Astrocyte (in vitro differentiated cells and primary cell): ENCODE measurements around the gene NINJ1. TPM values are rescaled to one million over a fixed set of nuclear protein-coding genes. Genes with fewer than 3 reads are reported as not detected.

Source experiments
- DNase-seq: peaks from one replicate; pipeline ENCODE4 v3.0.0-alpha.2; 2010; ENCODE audit warnings: low read depth
- FAIRE-seq: peaks from 2 replicates; lab custom pipeline; 2011; peaks lifted over from hg19 to GRCh38; lab: Jason Lieb, UNC
- H2AFZ ChIP-seq: 2 replicates; pipeline ENCODE4 v1.6.0; 2012; ENCODE audit warnings: low read depth, low read length, inconsistent platforms
- H3K27ac ChIP-seq: 2 replicates; pipeline ENCODE4 v1.5.1; 2011; ENCODE audit warnings: low read depth, low read length, inconsistent platforms
- H3K27me3 ChIP-seq: 2 replicates; pipeline ENCODE4 v1.6.0; 2011; ENCODE audit warnings: low read length, inconsistent platforms; ENCODE audit not compliant: insufficient read depth
- H3K36me3 ChIP-seq: 2 replicates; pipeline ENCODE4 v1.5.1; 2011; ENCODE audit warnings: low read length, inconsistent platforms; ENCODE audit not compliant: insufficient read depth
- H3K4me1 ChIP-seq: 2 replicates; pipeline ENCODE4 v1.5.1; 2011; ENCODE audit warnings: low read length, inconsistent platforms; ENCODE audit not compliant: insufficient read depth
- H3K4me2 ChIP-seq: 2 replicates; pipeline ENCODE4 v1.6.0; 2012; ENCODE audit warnings: low read length, inconsistent platforms
- H3K4me3 ChIP-seq: 2 replicates; pipeline ENCODE4 v1.5.1; 2011; ENCODE audit warnings: low read depth, mild to moderate bottlenecking, low read length, inconsistent platforms; ENCODE audit not compliant: insufficient read depth
- H3K79me2 ChIP-seq: 2 replicates; pipeline ENCODE4 v1.6.0; 2012; ENCODE audit warnings: mild to moderate bottlenecking, low read length, inconsistent platforms; ENCODE audit not compliant: insufficient read depth
- H3K9ac ChIP-seq: 2 replicates; pipeline ENCODE4 v1.6.0; 2012; ENCODE audit warnings: mild to moderate bottlenecking, low read length, inconsistent platforms
- H3K9me3 ChIP-seq: 2 replicates; pipeline ENCODE4 v1.5.1; 2012; ENCODE audit warnings: low read depth, mild to moderate bottlenecking, low read length, inconsistent platforms; ENCODE audit not compliant: insufficient read depth
- H4K20me1 ChIP-seq: 2 replicates; pipeline ENCODE4 v1.6.0; 2012; ENCODE audit warnings: low read length, inconsistent platforms; ENCODE audit not compliant: insufficient read depth
- H3K27ac Mint-ChIP-seq: one replicate; pipeline ENCODE4 v1.8.0; 2021; ENCODE audit warnings: mild to moderate bottlenecking, mixed read lengths; ENCODE audit not compliant: unreplicated experiment
- H3K27me3 Mint-ChIP-seq: one replicate; pipeline ENCODE4 v1.8.0; 2021; ENCODE audit warnings: low read depth, mixed read lengths; ENCODE audit not compliant: unreplicated experiment
- H3K36me3 Mint-ChIP-seq: one replicate; pipeline ENCODE4 v1.8.0; 2021; ENCODE audit warnings: low read depth, mixed read lengths; ENCODE audit not compliant: unreplicated experiment
- H3K4me1 Mint-ChIP-seq: one replicate; pipeline ENCODE4 v1.8.0; 2021; ENCODE audit warnings: low read depth, mixed read lengths; ENCODE audit not compliant: unreplicated experiment
- H3K4me3 Mint-ChIP-seq: one replicate; pipeline ENCODE4 v1.8.0; 2021; ENCODE audit warnings: mild to moderate bottlenecking, moderate library complexity, mixed read lengths; ENCODE audit not compliant: unreplicated experiment
- H3K9me3 Mint-ChIP-seq: one replicate; pipeline ENCODE4 v1.8.0; 2021; ENCODE audit warnings: mild to moderate bottlenecking, mixed read lengths; ENCODE audit not compliant: unreplicated experiment
- EZH2 ChIP-seq: IDR thresholded peaks from 2 replicates; pipeline ENCODE4 v1.6.1; 2012; ENCODE audit warnings: mild to moderate bottlenecking, low read length, inconsistent platforms; ENCODE audit not compliant: insufficient read depth
- total RNA-seq: library from RNA; stranded (reverse); gene quantifications from 2 replicates; pipeline ENCODE4 v1.2.1, GENCODE V29; 2021
- TF ChIP-seq, protein P1 (sequence below): IDR thresholded peaks from 2 replicates; pipeline ENCODE4 v1.5.1; 2011; ENCODE audit warnings: low read depth, mild to moderate bottlenecking, inconsistent platforms, low read length, moderate library complexity; ENCODE audit not compliant: insufficient read depth

The NINJ1 gene
- total RNA-seq, 1 donor from 2014 or later = 28.3 TPM

GRCh38 chr9:93125331-93125894, 8.6 kb downstream of the NINJ1 start:
- H3K79me2 ChIP-seq = peaks cover 10% of the 10 kb centered on the region
- H3K4me1 Mint-ChIP-seq = peaks cover 12% of the 10 kb centered on the region

GRCh38 chr9:93124793-93125192, 9.3 kb downstream of the NINJ1 start:
- FAIRE-seq (no peak), DNase-seq (no peak)
- H3K27ac Mint-ChIP-seq = no peak overlapping the region
- Histone ChIP-seq H4K20me1 (peaks cover 43% of the 10 kb centered on the region), H3K4me3 (no peak overlapping the region), H3K9ac (no peak overlapping the region), H3K4me1 (peaks cover 14% of the 10 kb centered on the region), H3K27ac (no peak overlapping the region), H3K27me3 (no peaks in the 10 kb centered on the region), H2AFZ (no peak overlapping the region), H3K79me2 (peaks cover 9% of the 10 kb centered on the region), H3K36me3 (no peaks in the 10 kb centered on the region), H3K4me2 (no peak overlapping the region), H3K9me3 (no peaks in the 10 kb centered on the region)
- no peak overlapping the region for H3K4me3 Mint-ChIP-seq
- H3K9me3 Mint-ChIP-seq = no peaks in the 10 kb centered on the region
- H3K4me1 Mint-ChIP-seq = peaks cover 12% of the 10 kb centered on the region
- TF ChIP-seq, protein P1, sequence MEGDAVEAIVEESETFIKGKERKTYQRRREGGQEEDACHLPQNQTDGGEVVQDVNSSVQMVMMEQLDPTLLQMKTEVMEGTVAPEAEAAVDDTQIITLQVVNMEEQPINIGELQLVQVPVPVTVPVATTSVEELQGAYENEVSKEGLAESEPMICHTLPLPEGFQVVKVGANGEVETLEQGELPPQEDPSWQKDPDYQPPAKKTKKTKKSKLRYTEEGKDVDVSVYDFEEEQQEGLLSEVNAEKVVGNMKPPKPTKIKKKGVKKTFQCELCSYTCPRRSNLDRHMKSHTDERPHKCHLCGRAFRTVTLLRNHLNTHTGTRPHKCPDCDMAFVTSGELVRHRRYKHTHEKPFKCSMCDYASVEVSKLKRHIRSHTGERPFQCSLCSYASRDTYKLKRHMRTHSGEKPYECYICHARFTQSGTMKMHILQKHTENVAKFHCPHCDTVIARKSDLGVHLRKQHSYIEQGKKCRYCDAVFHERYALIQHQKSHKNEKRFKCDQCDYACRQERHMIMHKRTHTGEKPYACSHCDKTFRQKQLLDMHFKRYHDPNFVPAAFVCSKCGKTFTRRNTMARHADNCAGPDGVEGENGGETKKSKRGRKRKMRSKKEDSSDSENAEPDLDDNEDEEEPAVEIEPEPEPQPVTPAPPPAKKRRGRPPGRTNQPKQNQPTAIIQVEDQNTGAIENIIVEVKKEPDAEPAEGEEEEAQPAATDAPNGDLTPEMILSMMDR = no peak
- TF ChIP-seq EZH2 = no peak
- H3K36me3 Mint-ChIP-seq = peaks cover 4% of the 10 kb centered on the region
- no peaks in the 10 kb centered on the region for H3K27me3 Mint-ChIP-seq

More at GRCh38 chr9:93125331-93125894, 8.6 kb downstream of the NINJ1 start:
- H3K4me1 ChIP-seq = peaks cover 8% of the 10 kb centered on the region
- Mint-ChIP-seq H3K4me3 (no peak overlapping the region), H3K9me3 (no peaks in the 10 kb centered on the region), H3K27ac (no peak overlapping the region), H3K36me3 (peaks cover 4% of the 10 kb centered on the region), H3K27me3 (no peaks in the 10 kb centered on the region)
- H2AFZ ChIP-seq = no peak overlapping the region
- no peaks in the 10 kb centered on the region for H3K36me3 ChIP-seq
- no peak overlapping the region for H3K4me2 ChIP-seq
- H3K27me3 ChIP-seq = no peaks in the 10 kb centered on the region
- no peak for FAIRE-seq
- H4K20me1 ChIP-seq = peaks cover 46% of the 10 kb centered on the region
- H3K27ac ChIP-seq = no peak overlapping the region
- no peaks in the 10 kb centered on the region for H3K9me3 ChIP-seq
- DNase-seq = no peak
- TF ChIP-seq, protein P1 = no peak
- no peak for TF ChIP-seq EZH2
- no peak overlapping the region for H3K9ac ChIP-seq
- H3K4me3 ChIP-seq = no peak overlapping the region

DNA sequence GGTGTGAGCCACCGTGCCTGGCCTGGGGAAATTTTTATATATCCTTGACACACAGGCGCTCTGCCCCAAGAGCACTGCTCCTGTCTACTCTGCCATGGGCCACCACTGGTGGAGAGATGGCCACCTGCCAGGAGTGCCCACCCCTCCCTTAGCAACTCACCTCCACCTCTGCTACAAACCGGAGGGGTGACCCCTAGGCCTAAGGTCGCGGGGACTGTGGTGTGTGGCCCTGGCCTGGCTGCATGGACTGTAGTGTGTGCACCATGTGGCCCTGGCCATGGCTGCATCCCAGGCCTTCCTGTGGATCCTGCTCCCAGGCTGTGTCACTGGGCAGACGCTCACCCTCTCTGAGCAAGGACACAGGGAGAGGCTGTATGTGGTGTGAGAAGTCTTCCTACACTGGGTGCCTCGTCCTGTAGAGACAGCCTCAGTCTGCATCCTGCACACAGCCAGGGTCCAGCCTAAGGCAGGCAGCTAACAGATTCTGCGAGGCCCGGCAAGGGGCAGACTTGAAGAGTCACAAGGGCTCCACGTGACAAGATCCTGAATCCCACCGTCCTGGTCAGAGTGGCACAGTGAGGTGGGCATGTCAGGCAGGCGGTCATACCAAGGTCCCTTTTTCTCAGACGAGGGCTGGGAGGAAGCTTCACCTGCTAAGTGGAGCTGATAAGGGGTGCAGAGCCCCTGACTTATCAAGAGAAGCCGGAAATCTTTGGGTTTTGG, 10.3 kb downstream of the NINJ1 start:
- H4K20me1 ChIP-seq = peaks cover 32% of the 10 kb centered on the region
- FAIRE-seq (no peak), DNase-seq (no peak)
- no peak overlapping the region for H3K4me3 ChIP-seq
- no peak overlapping the region for H3K4me3 Mint-ChIP-seq
- H3K4me1 ChIP-seq = peaks cover 19% of the 10 kb centered on the region
- H3K9me3 Mint-ChIP-seq = no peaks in the 10 kb centered on the region
- no peak overlapping the region for H3K4me2 ChIP-seq
- no peaks in the 10 kb centered on the region for H3K36me3 ChIP-seq
- peaks cover 12% of the 10 kb centered on the region for H3K4me1 Mint-ChIP-seq
- no peak overlapping the region for H3K9ac ChIP-seq
- peaks cover 4% of the 10 kb centered on the region for H3K36me3 Mint-ChIP-seq
- H2AFZ ChIP-seq = no peak overlapping the region
- H3K27ac ChIP-seq = no peak overlapping the region
- TF ChIP-seq EZH2 = no peak
- TF ChIP-seq, protein P1 = no peak
- H3K79me2 ChIP-seq = no peaks in the 10 kb centered on the region
- H3K27ac Mint-ChIP-seq = no peak overlapping the region
- no peaks in the 10 kb centered on the region for H3K27me3 ChIP-seq
- no peaks in the 10 kb centered on the region for H3K9me3 ChIP-seq
- H3K27me3 Mint-ChIP-seq = peaks cover 3% of the 10 kb centered on the region
